Peyer's patch (tissue), 4 donors: Measurements from ENCODE around the gene ACTN4.

Source experiments
- POLR2A ChIP-seq, 2 donors: fragments of 450-650 bp; IDR thresholded peaks; one replicate each; pipeline ENCODE4 v1.5.1; 2017; ENCODE audit warnings: antibody characterized with exemption in 2 of 2, mild to moderate bottlenecking in 2 of 2, moderate library complexity in 2 of 2
- TF ChIP-seq, protein P1 (sequence below), 6 experiments: fragments of 450-650 bp in 4 of 6; fragments of 200-600 bp in 2 of 6; sonication (generic) in 1 of 6; IDR thresholded peaks; one replicate each; pipeline ENCODE4 v1.5.1; 2017 to 2019; ENCODE audit warnings: antibody characterized with exemption in 6 of 6, mild to moderate bottlenecking in 3 of 6, moderate library complexity in 1 of 6

DNA sequence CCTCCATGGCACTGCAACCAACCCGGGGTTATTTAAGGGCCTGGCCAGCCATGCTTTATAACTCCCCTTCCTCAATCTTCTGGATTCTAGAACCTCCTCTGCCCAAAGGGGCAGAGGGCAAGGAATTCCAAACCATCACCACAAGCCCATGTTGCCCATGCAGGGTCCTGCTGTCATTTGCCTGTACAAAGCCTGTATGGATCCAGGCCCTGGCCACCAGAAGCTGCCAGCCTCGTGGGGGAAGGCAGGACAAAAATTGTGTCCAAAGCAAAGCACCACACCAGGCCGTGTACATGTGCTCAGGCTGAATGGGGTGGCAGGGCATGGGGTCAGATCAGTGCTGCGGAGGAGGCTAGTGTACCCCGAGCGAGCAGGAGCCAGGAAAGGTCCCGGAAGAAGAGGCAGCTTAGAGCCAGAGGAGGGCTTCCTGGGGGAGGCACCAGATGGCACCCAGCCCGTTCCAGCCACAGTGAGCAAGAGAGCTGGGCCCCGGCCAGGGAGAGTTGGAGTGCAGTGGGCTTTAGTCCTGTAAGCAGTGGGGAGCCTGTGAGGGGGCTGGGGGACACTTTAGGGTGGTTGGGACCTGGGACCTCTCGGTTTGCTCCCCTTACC, 61.1 kb downstream of the ACTN4 start:
- TF ChIP-seq, protein P1, sequence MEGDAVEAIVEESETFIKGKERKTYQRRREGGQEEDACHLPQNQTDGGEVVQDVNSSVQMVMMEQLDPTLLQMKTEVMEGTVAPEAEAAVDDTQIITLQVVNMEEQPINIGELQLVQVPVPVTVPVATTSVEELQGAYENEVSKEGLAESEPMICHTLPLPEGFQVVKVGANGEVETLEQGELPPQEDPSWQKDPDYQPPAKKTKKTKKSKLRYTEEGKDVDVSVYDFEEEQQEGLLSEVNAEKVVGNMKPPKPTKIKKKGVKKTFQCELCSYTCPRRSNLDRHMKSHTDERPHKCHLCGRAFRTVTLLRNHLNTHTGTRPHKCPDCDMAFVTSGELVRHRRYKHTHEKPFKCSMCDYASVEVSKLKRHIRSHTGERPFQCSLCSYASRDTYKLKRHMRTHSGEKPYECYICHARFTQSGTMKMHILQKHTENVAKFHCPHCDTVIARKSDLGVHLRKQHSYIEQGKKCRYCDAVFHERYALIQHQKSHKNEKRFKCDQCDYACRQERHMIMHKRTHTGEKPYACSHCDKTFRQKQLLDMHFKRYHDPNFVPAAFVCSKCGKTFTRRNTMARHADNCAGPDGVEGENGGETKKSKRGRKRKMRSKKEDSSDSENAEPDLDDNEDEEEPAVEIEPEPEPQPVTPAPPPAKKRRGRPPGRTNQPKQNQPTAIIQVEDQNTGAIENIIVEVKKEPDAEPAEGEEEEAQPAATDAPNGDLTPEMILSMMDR (IDR thresholded peaks at IDR 0.05) = no peak
- TF ChIP-seq POLR2A (IDR thresholded peaks at IDR 0.05) = no peak
